HL-60 (cell line): Measurements from ENCODE around the gene DDC.

ENCODE experiments used
- GABPA ChIP-seq: IDR thresholded peaks from 2 replicates; pipeline ENCODE4 v1.6.1; 2012; ENCODE audit warnings: low read depth
- TF ChIP-seq, protein P1 (sequence below): IDR thresholded peaks from one replicate; pipeline ENCODE4 v1.5.1; 2011; ENCODE audit warnings: low read length, control low read depth, inconsistent platforms; ENCODE audit not compliant: insufficient read depth

DNA sequence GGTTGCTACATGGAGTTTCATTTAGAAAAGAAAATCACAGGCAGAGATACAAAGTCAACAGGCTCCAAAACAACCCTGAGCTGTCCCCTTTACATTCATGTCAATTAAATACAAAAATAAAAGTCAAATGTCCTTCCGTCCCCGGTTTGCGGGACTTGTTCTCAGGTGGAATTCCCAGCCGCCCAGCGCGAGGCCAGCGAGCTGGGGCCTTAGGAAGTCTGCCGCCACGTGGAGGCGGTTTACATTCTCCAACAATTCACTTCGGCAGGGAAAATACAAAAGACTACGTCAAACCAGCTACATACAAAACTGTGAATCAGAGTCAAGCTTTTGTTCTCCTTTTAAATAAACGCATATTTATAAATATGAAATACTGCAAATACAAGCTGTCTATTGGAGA is 25.3 kb upstream of the DDC start:
- TF ChIP-seq, protein P1, sequence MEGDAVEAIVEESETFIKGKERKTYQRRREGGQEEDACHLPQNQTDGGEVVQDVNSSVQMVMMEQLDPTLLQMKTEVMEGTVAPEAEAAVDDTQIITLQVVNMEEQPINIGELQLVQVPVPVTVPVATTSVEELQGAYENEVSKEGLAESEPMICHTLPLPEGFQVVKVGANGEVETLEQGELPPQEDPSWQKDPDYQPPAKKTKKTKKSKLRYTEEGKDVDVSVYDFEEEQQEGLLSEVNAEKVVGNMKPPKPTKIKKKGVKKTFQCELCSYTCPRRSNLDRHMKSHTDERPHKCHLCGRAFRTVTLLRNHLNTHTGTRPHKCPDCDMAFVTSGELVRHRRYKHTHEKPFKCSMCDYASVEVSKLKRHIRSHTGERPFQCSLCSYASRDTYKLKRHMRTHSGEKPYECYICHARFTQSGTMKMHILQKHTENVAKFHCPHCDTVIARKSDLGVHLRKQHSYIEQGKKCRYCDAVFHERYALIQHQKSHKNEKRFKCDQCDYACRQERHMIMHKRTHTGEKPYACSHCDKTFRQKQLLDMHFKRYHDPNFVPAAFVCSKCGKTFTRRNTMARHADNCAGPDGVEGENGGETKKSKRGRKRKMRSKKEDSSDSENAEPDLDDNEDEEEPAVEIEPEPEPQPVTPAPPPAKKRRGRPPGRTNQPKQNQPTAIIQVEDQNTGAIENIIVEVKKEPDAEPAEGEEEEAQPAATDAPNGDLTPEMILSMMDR: no peak
- TF ChIP-seq GABPA: no peak
